ENCODE data around the gene RBM28. TPM values are rescaled to one million over a fixed set of nuclear protein-coding genes. Genes with fewer than 3 reads are reported as not detected.

Gene RBM28
- total and polyA plus RNA-seq, 2 of the 8 experiments (the other 6 are each of a cell fraction or from before 2014, with no cell fraction given): 12.8 to 65.3 TPM

DNA sequence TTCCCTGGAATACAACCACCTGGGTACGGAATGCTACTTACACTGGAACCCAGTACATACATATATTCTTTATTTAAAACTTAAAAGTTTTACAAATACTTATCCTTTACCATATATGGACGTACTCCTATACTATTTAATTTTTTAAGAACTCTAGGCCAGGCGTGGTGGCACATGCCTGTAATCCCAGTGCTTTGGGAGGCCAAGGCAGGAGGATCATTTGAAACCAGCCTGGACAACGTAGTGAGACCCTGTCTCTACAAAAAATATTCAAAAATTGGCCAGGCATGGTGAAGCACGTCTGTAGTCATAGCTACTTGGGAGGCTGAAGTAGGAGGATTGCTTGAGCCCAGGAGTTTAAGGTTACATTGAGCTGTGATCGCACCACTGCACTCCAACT is 2.0 kb downstream of the RBM28 start:
- H3K4me3 ChIP-seq (ENCODE audit: extremely low read depth in 1 of 4, insufficient read depth in 2 of 4, low read depth in 3 of 4, low read length in 4 of 4): no peak overlapping the region
- DNase-seq (ENCODE audit: low read depth in 1 of 2, low spot score in 2 of 2): no peak
- H2BK120ac ChIP-seq (replicated peaks; ENCODE audit: low read depth, low read length): no peak overlapping the region
- peaks cover 6% of the 10 kb centered on the region for H3K79me1 ChIP-seq (ENCODE audit: low read depth, low read length)
- H4K91ac ChIP-seq (replicated peaks; ENCODE audit: insufficient read length, low read length): no peak overlapping the region
- no peak overlapping the region for H2BK5ac ChIP-seq (ENCODE audit: low read depth, low read length)
- no peak for TF ChIP-seq PHF8 (conservative IDR thresholded peaks at IDR 0.05; ENCODE audit: low read depth, low read length)
- H3K27ac ChIP-seq (ENCODE audit: low read depth, low read length): no peak overlapping the region
- H3K27me3 ChIP-seq (replicated peaks in 1 of 4; ENCODE audit: control insufficient read depth in 3 of 4, extremely low read depth in 1 of 4, insufficient read depth in 3 of 4, low read length in 3 of 4): no peaks in the 10 kb centered on the region
- H4K8ac ChIP-seq (ENCODE audit: extremely low read depth, insufficient read depth, low read length): no peak overlapping the region
- no peaks in the 10 kb centered on the region for H3K9me3 ChIP-seq (ENCODE audit: insufficient read depth in 2 of 2, low read depth in 1 of 2, low read length in 1 of 2)
- H4K20me1 ChIP-seq (replicated peaks in 1 of 2; ENCODE audit: control insufficient read depth in 1 of 2, insufficient read depth in 2 of 2, low read length in 2 of 2): peaks cover 0 to 2% of the 10 kb centered on the region in 2 experiments
- H2BK12ac ChIP-seq (ENCODE audit: low read depth, low read length): no peak overlapping the region
- H4K5ac ChIP-seq (ENCODE audit: insufficient read length, low read depth, low read length): no peak overlapping the region
- peaks cover 18 to 34% of the 10 kb centered on the region in 2 experiments for H3K79me2 ChIP-seq (ENCODE audit: control insufficient read depth in 1 of 2, insufficient read depth in 2 of 2, low read length in 2 of 2)
- CTCF ChIA-PET (ENCODE audit: partially characterized antibody): interaction anchor here (0.8 to 13.6 kb wide), 4 partner anchors 19 to 56 kb away, joined by 3 to 345 read pairs (median 4); no protein-coding TSS in a partner anchor
- H3K18ac ChIP-seq (ENCODE audit: extremely low read depth, low read length): no peak overlapping the region
- 93% methylated on average over 6 of the region's 6 CpGs; no CpG with 5 or more reads in 1 of the 2 experiments for WGBS, 2 experiments (ENCODE audit: extremely low coverage in 1 of 2, insufficient coverage in 1 of 2, insufficient read length in 1 of 2, insufficient replicate concordance in 2 of 2, low coverage in 1 of 2, low lambda C conversion rate in 2 of 2, missing lambda C conversion rate in 1 of 2)
- no peak overlapping the region for H2BK20ac ChIP-seq (ENCODE audit: low read length)
- H3K23me2 ChIP-seq (ENCODE audit: low read depth, low read length): peaks cover 4% of the 10 kb centered on the region; the same call in 1 of the 2 replicates
- H3K4me1 ChIP-seq (replicated peaks in 1 of 4; ENCODE audit: control insufficient read depth in 3 of 4, insufficient read depth in 4 of 4, low read length in 3 of 4): peaks cover 0 to 5% (median 4%) of the 10 kb centered on the region in 4 experiments; a peak in 3 of 7 replicates
- no peak for FAIRE-seq
- H3K4ac ChIP-seq (replicated peaks; ENCODE audit: insufficient read length, low read depth, low read length): no peak overlapping the region
- H3K56ac ChIP-seq (replicated peaks; ENCODE audit: insufficient read length, low read depth, low read length): no peak overlapping the region
- H3K4me2 ChIP-seq (ENCODE audit: insufficient read depth in 1 of 2, low read depth in 2 of 2, low read length in 2 of 2): no peak overlapping the region; a peak in 1 of 4 replicates
- no peak overlapping the region for H2AK5ac ChIP-seq (ENCODE audit: low read depth, low read length)
- H2BK15ac ChIP-seq (ENCODE audit: low read length): no peak overlapping the region
- POLR2A ChIA-PET (ENCODE audit: partially characterized antibody): interaction anchor here (0.6 to 1.3 kb wide), 3 partner anchors 12 to 19 kb away, joined by 3 to 4 read pairs (median 3); no protein-coding TSS in a partner anchor
- H3K23ac ChIP-seq (ENCODE audit: insufficient read length): no peak overlapping the region
- H3K14ac ChIP-seq (ENCODE audit: insufficient read length): no peak overlapping the region
- peaks cover 2 to 24% (median 19%) of the 10 kb centered on the region in 4 experiments; a peak in 6 of 8 replicates for H3K36me3 ChIP-seq (ENCODE audit: control insufficient read depth in 2 of 4, insufficient read depth in 4 of 4, low read length in 3 of 4)
- no peak overlapping the region for H3K9ac ChIP-seq (replicated peaks in 1 of 4; ENCODE audit: extremely low read depth in 1 of 4, low read depth in 3 of 4, low read length in 3 of 4)
- no peak overlapping the region for H2AFZ ChIP-seq (ENCODE audit: low read length)
